GM12864 (cell line): ENCODE results near the gene DNAH3.

ENCODE experiments used
- DNase-seq: peaks from one replicate; pipeline ENCODE4 v3.0.0-alpha.2; 2011; ENCODE audit warnings: low read depth
- H3K4me3 ChIP-seq: 2 replicates; pipeline ENCODE4 v1.5.1; 2011; ENCODE audit warnings: mild to moderate bottlenecking, low read depth, low read length, control low read depth
- TF ChIP-seq, protein P1 (sequence below): IDR thresholded peaks from 2 replicates; pipeline ENCODE4 v1.5.1; 2011; ENCODE audit warnings: low read depth, mild to moderate bottlenecking, moderate library complexity, low read length, control low read depth, inconsistent platforms; ENCODE audit errors: missing control alignments

Gene DNAH3

DNA sequence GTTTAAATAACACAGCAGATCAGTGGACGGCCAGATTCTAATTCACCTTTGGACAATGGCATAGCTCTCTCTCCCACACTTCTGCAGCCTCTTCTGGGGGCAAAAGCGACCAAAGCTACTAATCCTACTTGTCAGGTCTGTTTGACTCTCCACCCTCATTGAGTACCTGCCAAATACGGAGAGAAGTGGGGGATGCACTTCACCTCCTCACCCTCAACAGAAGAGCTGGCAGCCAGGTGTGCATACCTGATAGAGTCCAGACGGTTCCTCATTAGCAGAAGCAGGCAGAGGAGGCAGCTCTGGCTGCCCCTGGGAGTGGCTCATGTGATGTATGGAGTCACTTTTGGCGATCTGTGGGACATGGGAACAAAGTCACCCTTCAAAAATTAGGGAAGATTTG, 4.9 kb downstream of the DNAH3 start:
- TF ChIP-seq, protein P1, sequence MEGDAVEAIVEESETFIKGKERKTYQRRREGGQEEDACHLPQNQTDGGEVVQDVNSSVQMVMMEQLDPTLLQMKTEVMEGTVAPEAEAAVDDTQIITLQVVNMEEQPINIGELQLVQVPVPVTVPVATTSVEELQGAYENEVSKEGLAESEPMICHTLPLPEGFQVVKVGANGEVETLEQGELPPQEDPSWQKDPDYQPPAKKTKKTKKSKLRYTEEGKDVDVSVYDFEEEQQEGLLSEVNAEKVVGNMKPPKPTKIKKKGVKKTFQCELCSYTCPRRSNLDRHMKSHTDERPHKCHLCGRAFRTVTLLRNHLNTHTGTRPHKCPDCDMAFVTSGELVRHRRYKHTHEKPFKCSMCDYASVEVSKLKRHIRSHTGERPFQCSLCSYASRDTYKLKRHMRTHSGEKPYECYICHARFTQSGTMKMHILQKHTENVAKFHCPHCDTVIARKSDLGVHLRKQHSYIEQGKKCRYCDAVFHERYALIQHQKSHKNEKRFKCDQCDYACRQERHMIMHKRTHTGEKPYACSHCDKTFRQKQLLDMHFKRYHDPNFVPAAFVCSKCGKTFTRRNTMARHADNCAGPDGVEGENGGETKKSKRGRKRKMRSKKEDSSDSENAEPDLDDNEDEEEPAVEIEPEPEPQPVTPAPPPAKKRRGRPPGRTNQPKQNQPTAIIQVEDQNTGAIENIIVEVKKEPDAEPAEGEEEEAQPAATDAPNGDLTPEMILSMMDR: no peak
- no peak overlapping the region for H3K4me3 ChIP-seq
- DNase-seq: no peak

DNA sequence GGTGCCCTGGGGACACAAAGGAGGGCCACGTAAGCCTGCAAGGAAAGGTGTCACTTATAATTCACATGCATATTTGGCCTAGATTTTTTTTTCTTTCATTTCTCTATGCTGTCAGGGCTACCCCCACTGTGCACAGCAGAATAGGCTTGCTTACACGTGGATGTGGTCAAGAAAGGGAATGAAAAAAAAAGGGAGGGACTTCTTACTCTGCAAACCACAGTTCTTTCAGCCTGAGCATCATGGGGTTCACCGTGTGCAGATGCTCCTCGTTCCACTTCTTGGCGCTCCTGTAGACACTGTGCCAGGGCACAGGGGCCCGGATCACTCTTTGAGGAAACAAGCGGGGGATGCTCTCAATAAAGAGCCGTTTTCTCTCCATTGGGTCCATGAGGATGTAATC, 16.6 kb downstream of the DNAH3 start:
- DNase-seq: no peak
- TF ChIP-seq, protein P1: no peak
- H3K4me3 ChIP-seq: no peak overlapping the region

DNA sequence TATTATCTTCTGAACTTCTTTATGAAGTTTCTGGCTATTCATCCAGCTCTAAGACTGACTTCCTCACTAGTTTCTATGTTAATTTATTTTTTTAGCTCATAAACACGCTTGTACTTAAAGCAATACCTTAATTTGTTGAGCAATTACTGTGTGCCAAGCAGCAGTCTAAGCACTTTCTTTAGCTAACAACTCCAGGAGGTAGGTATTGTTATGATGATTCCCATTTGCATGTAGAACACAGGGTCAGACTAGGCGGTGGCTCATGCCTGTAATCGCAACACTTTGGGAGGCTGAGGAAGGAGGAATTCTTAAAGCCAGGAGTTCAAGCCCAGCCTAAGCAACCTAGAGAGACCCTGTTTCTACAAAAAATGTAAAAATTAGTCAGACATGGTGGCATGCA, 19.8 kb downstream of the DNAH3 start:
- TF ChIP-seq, protein P1: no peak

GRCh38 chr16:21128991-21129390, 21.7 kb downstream of the DNAH3 start:
- no peak overlapping the region for H3K4me3 ChIP-seq
- TF ChIP-seq, protein P1: no peak
- no peak for DNase-seq

More for the DNA sequence above, 19.8 kb downstream of the DNAH3 start:
- no peak for DNase-seq
- no peak overlapping the region for H3K4me3 ChIP-seq

DNA sequence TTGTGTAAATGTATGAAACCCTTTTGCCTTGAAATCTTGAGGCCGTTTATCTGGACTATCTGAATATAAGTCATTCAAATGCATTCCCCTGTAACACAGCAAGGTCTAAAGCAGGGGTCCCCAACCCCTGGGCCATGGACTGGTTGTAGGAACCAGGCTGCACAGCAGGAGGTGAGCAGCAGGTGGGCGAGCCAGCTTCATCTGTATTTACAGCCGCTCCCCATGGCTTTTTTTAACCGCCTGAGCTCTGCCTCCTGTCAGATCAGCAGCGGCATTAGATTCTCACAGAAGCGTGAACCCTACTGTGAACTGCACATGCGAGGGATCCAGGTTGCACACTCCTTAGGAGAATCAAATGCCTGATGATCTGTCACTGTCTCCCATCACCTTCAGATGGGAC, 24.1 kb downstream of the DNAH3 start:
- no peak overlapping the region for H3K4me3 ChIP-seq
- TF ChIP-seq, protein P1: no peak
- DNase-seq: no peak

DNA sequence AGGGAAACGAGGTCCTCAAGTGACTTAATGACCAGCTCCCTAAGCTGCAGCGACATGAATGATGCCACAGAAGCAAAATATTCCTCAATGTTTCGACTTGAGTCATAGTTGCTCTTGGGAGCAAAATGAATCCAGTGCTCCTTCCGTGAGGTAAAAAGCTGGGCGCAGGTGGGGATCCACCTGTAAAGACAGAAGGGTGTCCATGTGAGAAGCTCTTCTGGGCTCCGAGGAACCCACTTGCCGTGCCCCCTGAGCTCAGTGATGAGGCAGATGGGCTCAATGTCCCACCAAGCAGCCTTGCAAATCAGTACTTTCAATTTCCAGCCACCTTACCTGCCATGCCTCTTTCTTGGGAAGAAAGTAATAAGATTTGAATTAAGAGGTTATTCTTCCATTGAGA, 25.5 kb downstream of the DNAH3 start:
- no peak overlapping the region for H3K4me3 ChIP-seq
- DNase-seq: no peak
- TF ChIP-seq, protein P1: no peak

DNA sequence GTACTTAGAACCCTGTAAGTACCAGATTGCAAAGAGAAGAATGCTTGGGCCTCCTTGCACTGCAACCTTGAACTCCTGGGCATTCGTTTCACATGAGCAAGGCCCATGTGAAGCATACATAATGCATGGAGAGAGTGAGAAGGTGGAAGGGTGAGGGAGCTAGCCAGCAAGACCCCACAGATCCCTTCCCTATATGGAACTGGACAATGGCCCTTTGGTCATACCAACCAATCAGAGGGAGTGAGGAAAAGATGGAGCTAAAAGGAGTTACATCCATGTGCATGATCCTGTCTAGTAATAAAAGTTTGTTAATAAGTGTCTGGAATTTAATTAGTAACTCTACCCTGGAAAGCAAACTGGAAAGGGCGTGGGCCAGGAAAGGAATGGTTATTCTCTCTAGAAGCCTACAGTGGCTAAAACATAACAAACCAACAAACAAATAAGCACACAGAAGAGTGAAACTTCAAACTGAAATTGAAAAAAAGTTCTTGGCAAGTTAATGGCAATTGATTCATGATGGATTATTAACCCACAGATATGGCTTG, 29.6 kb downstream of the DNAH3 start:
- H3K4me3 ChIP-seq: no peak overlapping the region
- no peak for DNase-seq
- TF ChIP-seq, protein P1: no peak
